ENCODE measurements around the gene C7.

C7 gene

GRCh38 chr5:40981420-40981819, 72.1 kb downstream of the C7 start:
- DNase-seq (ENCODE audit: low read depth in 1 of 2, low spot score in 1 of 2): no peak

GRCh38 chr5:40983781-40984180, 74.5 kb downstream of the C7 start:
- DNase-seq (ENCODE audit: low read depth in 1 of 2, low spot score in 1 of 2): no peak
- Histone ChIP-seq H3K27me3 (ENCODE audit: insufficient read depth, poor library complexity, severe bottlenecking) (no peaks in the 10 kb centered on the region), H3K27ac (replicated peaks) (no peak overlapping the region), H3K4me3 (replicated peaks; ENCODE audit: insufficient read depth, low read length) (no peak overlapping the region)
- no peak for TF ChIP-seq REST (IDR thresholded peaks at IDR 0.05; ENCODE audit: insufficient replicate concordance, low read depth)
- TF ChIP-seq SPI1 (IDR thresholded peaks at IDR 0.05; ENCODE audit: borderline replicate concordance, low read depth): no peak

More at GRCh38 chr5:40981420-40981819, 72.1 kb downstream of the C7 start:
- TF ChIP-seq SPI1 (IDR thresholded peaks at IDR 0.05; ENCODE audit: borderline replicate concordance, low read depth) (no peak), CTCF (IDR thresholded peaks at IDR 0.05; ENCODE audit: insufficient read depth, low read length) (no peak), POLR2AphosphoS5 (IDR thresholded peaks at IDR 0.05; ENCODE audit: low read depth) (no peak), REST (IDR thresholded peaks at IDR 0.05; ENCODE audit: insufficient replicate concordance, low read depth) (no peak), GABPA (IDR thresholded peaks at IDR 0.05; ENCODE audit: low read depth) (no peak)
- no peak overlapping the region for H3K4me3 ChIP-seq (replicated peaks; ENCODE audit: insufficient read depth, low read length)
- no peaks in the 10 kb centered on the region for H3K27me3 ChIP-seq (ENCODE audit: insufficient read depth, poor library complexity, severe bottlenecking)
- no peak overlapping the region for H3K27ac ChIP-seq (replicated peaks)

GRCh38 chr5:40984884-40985283, 75.6 kb downstream of the C7 start:
- no peak overlapping the region for H3K4me3 ChIP-seq (replicated peaks; ENCODE audit: insufficient read depth, low read length)
- H3K27ac ChIP-seq (replicated peaks): no peak overlapping the region
- TF ChIP-seq CTCF (IDR thresholded peaks at IDR 0.05; ENCODE audit: insufficient read depth, low read length) (no peak), POLR2AphosphoS5 (IDR thresholded peaks at IDR 0.05; ENCODE audit: low read depth) (no peak), REST (IDR thresholded peaks at IDR 0.05; ENCODE audit: insufficient replicate concordance, low read depth) (no peak), SPI1 (IDR thresholded peaks at IDR 0.05; ENCODE audit: borderline replicate concordance, low read depth) (no peak), GABPA (IDR thresholded peaks at IDR 0.05; ENCODE audit: low read depth) (no peak)
- no peak for DNase-seq (ENCODE audit: low read depth in 1 of 2, low spot score in 1 of 2)
- no peaks in the 10 kb centered on the region for H3K27me3 ChIP-seq (ENCODE audit: insufficient read depth, poor library complexity, severe bottlenecking)

- no peaks in the 10 kb centered on the region for H3K27me3 ChIP-seq (ENCODE audit: insufficient read depth, poor library complexity, severe bottlenecking)
- DNase-seq (ENCODE audit: low read depth in 1 of 2, low spot score in 1 of 2): no peak
These were observed 76.2 kb downstream of the C7 start for GRCh38 chr5:40985501-40985900.

More at GRCh38 chr5:40985501-40985900, 76.2 kb downstream of the C7 start:
- TF ChIP-seq REST (IDR thresholded peaks at IDR 0.05; ENCODE audit: insufficient replicate concordance, low read depth) (no peak), POLR2AphosphoS5 (IDR thresholded peaks at IDR 0.05; ENCODE audit: low read depth) (no peak), CTCF (IDR thresholded peaks at IDR 0.05; ENCODE audit: insufficient read depth, low read length) (no peak), SPI1 (IDR thresholded peaks at IDR 0.05; ENCODE audit: borderline replicate concordance, low read depth) (no peak), GABPA (IDR thresholded peaks at IDR 0.05; ENCODE audit: low read depth) (no peak)
- Histone ChIP-seq H3K27ac (replicated peaks) (no peak overlapping the region), H3K4me3 (replicated peaks; ENCODE audit: insufficient read depth, low read length) (no peak overlapping the region)
